ENCODE results near the gene TPM3. TPM values are rescaled to one million over a fixed set of nuclear protein-coding genes. Genes with fewer than 3 reads are reported as not detected.
A peak's percentile ranks its signal among the peaks of the same experiment; 100 is the strongest.

The TPM3 gene
- total and polyA plus RNA-seq, 10 of the 15 experiments (the other 5 are each of a cell fraction or from before 2014, with no cell fraction given) = 270 to 759 (median 505) TPM

DNA sequence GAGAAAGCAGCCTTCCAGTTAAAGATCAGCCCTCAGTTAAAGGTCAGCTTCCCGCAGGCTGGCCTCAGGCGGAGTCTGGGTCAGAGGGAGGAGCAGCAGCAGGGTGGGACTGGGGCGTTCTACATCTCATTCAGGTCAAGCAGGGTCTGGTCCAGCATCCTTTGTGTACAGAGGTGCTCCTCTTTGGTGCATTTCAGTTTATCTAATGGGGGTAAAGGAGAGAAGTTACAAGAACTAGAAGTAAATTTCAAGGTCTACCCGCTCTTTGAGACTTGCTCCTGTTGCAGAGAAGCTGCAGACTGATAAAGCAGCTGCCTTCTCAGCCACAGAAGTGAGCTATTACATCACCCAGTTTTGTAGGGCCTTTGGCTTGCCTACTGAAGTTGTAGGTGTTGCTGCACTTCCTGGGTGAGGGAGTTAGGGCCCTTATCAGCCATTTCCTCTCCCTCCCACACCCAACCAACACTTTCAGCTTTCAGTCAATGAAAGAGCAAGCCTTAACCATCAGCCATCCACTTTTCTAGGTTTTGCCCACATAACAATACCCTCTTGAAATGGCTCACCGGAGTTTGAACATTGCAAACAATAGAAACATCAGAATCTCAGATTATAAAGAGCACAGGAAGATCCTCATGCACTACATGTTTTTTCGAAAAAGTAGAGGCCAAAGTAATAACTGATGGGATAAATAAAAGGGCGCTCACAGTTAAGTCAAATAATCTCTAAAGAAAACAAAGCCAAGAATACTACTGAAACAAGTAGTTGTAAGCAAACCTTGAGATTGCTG, 34.2 kb downstream of the TPM3 start (continued):
- TF ChIP-seq, protein P1, sequence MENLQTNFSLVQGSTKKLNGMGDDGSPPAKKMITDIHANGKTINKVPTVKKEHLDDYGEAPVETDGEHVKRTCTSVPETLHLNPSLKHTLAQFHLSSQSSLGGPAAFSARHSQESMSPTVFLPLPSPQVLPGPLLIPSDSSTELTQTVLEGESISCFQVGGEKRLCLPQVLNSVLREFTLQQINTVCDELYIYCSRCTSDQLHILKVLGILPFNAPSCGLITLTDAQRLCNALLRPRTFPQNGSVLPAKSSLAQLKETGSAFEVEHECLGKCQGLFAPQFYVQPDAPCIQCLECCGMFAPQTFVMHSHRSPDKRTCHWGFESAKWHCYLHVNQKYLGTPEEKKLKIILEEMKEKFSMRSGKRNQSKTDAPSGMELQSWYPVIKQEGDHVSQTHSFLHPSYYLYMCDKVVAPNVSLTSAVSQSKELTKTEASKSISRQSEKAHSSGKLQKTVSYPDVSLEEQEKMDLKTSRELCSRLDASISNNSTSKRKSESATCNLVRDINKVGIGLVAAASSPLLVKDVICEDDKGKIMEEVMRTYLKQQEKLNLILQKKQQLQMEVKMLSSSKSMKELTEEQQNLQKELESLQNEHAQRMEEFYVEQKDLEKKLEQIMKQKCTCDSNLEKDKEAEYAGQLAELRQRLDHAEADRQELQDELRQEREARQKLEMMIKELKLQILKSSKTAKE (IDR thresholded peaks at IDR 0.05; ENCODE audit: low read depth, poor library complexity, severe bottlenecking) = no peak
- 0 out of 2 replicates have a peak, but pooled peaks have one; percentile 11 for TF ChIP-seq TAF1 (IDR thresholded peaks at IDR 0.05; ENCODE audit: borderline replicate concordance, low read depth, low read length)
- TF ChIP-seq POLR2AphosphoS2 (IDR thresholded peaks at IDR 0.05; ENCODE audit: low read depth, low read length) = no peak
- peak; percentile 22; the same call in 1 of the 2 replicates for TF ChIP-seq JUNB (IDR thresholded peaks at IDR 0.05)
- TF ChIP-seq ZNF24 (IDR thresholded peaks at IDR 0.05) = no peak
- TF ChIP-seq CREB1 (IDR thresholded peaks at IDR 0.05; ENCODE audit: low read depth) = peak; percentile 35; the same call in 1 of the 2 replicates
- TF ChIP-seq STAT1 (conservative IDR thresholded peaks at IDR 0.05) = no peak
- TF ChIP-seq CHD4 (IDR thresholded peaks at IDR 0.05) = no peak
- TF ChIP-seq NR2F1 (conservative IDR thresholded peaks at IDR 0.05) = 0 out of 2 replicates have a peak, but pooled peaks have one; percentile 10
- TF ChIP-seq, protein P2, sequence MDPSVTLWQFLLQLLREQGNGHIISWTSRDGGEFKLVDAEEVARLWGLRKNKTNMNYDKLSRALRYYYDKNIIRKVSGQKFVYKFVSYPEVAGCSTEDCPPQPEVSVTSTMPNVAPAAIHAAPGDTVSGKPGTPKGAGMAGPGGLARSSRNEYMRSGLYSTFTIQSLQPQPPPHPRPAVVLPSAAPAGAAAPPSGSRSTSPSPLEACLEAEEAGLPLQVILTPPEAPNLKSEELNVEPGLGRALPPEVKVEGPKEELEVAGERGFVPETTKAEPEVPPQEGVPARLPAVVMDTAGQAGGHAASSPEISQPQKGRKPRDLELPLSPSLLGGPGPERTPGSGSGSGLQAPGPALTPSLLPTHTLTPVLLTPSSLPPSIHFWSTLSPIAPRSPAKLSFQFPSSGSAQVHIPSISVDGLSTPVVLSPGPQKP (IDR thresholded peaks at IDR 0.05; ENCODE audit: low read depth, low read length) = no peak
- no peak for TF ChIP-seq NR2C1 (IDR thresholded peaks at IDR 0.05)
- TF ChIP-seq, protein P3, sequence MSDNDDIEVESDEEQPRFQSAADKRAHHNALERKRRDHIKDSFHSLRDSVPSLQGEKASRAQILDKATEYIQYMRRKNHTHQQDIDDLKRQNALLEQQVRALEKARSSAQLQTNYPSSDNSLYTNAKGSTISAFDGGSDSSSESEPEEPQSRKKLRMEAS (IDR thresholded peaks at IDR 0.05; ENCODE audit: low read depth, low read length) = no peak
- TF ChIP-seq STAT3 (IDR thresholded peaks at IDR 0.05; ENCODE audit: low read depth, low read length) = no peak
- no peak for TF ChIP-seq GABPA (IDR thresholded peaks at IDR 0.05; ENCODE audit: low read depth)
- peak; percentile 48; the same call in 1 of the 2 replicates for TF ChIP-seq HDGF (IDR thresholded peaks at IDR 0.05)
- TF ChIP-seq, protein P4, sequence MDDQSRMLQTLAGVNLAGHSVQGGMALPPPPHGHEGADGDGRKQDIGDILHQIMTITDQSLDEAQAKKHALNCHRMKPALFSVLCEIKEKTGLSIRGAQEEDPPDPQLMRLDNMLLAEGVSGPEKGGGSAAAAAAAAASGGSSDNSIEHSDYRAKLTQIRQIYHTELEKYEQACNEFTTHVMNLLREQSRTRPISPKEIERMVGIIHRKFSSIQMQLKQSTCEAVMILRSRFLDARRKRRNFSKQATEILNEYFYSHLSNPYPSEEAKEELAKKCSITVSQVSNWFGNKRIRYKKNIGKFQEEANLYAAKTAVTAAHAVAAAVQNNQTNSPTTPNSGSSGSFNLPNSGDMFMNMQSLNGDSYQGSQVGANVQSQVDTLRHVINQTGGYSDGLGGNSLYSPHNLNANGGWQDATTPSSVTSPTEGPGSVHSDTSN (IDR thresholded peaks at IDR 0.05; ENCODE audit: insufficient replicate concordance, low read depth, low read length) = no peak
- TF ChIP-seq SIN3A (IDR thresholded peaks at IDR 0.05; ENCODE audit: low read depth, low read length) = 0 out of 2 replicates have a peak, but pooled peaks have one; percentile 55
- TF ChIP-seq ATF7 (IDR thresholded peaks at IDR 0.05; ENCODE audit: low read depth) = peak; percentile 95
- TF ChIP-seq EGR1 (IDR thresholded peaks at IDR 0.05; ENCODE audit: borderline replicate concordance in 1 of 2, low read depth in 2 of 2, low read length in 2 of 2) = peak in 1 of 2 experiments; percentile 48; a peak in 1 of 3 replicates
- no peak for TF ChIP-seq MYC (IDR thresholded peaks at IDR 0.05; ENCODE audit: insufficient read depth, insufficient read length, insufficient replicate concordance, low read length, severe bottlenecking)
- TF ChIP-seq BMI1 (IDR thresholded peaks at IDR 0.05; ENCODE audit: borderline replicate concordance) = no peak
- TF ChIP-seq SMC3 (IDR thresholded peaks at IDR 0.05; ENCODE audit: borderline replicate concordance, low read length) = no peak
- no peak for TF ChIP-seq FOXK2 (IDR thresholded peaks at IDR 0.05)
- TF ChIP-seq, protein P5, sequence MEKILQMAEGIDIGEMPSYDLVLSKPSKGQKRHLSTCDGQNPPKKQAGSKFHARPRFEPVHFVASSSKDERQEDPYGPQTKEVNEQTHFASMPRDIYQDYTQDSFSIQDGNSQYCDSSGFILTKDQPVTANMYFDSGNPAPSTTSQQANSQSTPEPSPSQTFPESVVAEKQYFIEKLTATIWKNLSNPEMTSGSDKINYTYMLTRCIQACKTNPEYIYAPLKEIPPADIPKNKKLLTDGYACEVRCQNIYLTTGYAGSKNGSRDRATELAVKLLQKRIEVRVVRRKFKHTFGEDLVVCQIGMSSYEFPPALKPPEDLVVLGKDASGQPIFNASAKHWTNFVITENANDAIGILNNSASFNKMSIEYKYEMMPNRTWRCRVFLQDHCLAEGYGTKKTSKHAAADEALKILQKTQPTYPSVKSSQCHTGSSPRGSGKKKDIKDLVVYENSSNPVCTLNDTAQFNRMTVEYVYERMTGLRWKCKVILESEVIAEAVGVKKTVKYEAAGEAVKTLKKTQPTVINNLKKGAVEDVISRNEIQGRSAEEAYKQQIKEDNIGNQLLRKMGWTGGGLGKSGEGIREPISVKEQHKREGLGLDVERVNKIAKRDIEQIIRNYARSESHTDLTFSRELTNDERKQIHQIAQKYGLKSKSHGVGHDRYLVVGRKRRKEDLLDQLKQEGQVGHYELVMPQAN (conservative IDR thresholded peaks at IDR 0.05) = no peak

Measured in GM12878 (cell line).